Medulla oblongata (tissue), 1 donor: ENCODE results near the gene NR1H4.
"Not testable (repeated sequence)": the region's sequence is repeated elsewhere in the genome, so short reads cannot be mapped to it uniquely, and the experiment has no call there.

Experiments
- DNase-seq: peaks from one replicate; pipeline ENCODE4 v3.0.0-alpha.2; 2015; ENCODE audit errors: extremely low spot score

NR1H4 gene

DNA sequence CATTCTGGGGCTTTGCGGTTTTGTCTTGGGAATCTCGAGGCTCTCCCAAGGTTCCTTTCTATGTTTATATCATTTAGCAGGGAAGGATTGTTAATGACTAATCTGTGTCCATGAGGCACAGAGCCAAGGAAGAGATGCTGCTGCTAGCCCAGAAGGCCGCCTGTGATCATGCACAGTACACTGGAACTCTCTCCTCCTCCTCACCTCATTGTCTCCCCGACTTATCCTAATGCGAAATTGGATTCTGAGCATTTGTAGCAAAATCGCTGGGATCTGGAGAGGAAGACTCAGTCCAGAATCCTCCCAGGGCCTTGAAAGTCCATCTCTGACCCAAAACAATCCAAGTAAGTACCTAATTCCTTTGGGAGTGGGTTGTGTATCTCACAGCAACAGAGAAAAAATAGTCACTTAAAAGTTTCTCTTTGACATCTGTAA, at the start of gene NR1H4:
Gene NR1H4 (plus strand): TSS at position 151 of the 435 bp plus-strand sequence. CDS start 19,458 bp downstream, outside the sequence.
- no peak for DNase-seq

DNA sequence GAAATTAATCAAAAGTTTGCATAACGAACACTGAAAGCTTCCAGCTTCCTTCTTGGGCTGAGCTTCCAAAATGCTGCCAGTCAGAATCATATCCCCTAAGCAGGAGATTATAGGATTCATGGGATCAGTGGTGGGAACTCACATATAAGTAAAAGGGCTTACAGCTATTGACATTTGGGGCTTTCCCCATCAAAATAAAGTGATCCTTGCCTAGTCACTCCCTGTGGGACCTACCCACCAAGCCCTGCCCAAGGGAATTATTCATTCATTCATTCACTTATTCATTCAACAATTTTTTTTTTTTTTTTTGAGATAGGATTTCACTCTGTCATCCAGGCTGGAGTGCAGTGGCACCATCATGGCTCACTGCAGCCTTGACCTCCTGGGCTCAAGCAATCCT, 47.5 kb upstream of the NR1H4 start:
- no peak for DNase-seq

DNA sequence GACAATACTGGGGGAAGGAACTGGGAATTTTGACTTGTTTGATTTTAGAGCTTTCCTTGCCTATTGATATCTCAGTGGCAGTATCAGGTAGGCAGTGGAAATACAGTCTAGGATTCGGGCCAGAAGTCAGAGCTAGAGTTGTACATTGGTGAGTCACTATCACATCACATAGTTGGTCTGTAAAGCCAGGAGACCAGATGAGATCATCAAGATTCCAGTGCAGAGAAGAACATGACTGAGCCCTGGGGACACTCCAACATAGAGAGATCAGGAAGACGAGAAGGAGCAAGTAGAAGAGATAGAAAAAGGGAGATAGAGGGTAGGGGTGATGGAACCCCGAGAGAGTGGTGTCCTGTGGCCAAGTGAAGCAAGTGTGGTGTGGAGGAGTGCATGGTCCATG, 46.6 kb upstream of the NR1H4 start:
- DNase-seq: no peak

DNA sequence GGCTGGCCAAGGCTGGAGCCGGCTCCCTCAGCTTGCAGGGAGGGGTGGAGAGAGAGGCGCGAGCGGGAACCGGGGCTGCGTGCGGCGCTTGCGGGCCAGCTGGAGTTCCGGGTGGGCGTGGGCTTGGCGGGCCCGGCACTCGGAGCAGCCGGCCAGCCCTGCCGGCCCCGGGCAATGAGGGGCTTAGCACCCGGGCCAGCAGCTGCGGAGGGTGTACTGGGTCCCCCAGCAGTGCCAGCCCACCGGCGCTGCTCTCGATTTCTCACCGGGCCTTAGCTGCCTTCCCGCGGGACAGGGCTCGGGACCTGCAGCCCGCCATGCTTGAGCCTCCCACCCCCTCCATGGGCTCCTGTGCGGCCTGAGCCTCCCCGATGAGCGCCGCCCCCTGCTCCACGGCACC, 43.4 kb upstream of the NR1H4 start:
- DNase-seq: not testable (repeated sequence)

DNA sequence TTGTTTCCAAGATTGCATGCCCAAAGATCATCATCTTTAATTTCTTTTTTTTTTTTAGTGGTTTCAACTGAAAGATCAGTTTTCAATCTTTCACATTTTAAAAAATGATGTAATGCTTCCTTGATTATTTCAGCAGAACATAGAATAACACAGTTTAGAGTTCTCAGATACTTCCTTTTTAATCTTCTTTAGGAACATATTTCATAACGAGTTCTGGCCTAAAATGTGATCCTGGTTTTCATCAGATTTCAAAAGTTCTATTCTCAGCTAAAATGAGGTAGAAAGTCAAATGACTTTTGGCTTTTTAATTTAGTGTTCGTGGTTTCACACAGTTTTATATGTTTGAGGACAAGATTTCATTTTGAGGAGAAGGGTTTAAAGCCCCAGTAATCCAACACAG, 40.0 kb upstream of the NR1H4 start:
- no peak for DNase-seq

DNA sequence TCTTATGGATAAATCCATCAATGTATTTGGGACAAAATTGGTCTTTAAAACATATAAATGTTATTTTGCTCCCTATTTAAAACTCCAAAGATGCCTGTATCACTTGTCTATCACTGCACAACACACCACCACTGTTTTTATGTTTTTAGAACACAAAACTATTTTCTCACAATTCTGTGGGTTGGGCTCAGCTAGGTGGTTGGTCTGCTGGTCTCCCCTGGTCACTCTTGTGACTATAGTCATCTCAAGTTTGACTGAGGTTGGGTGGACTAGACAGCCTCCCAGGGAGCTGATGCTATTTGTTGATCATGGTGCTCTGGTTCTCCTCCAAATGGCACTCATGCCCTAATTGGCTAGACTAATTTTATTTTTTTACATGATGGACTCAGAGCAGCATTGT, 39.5 kb upstream of the NR1H4 start:
- no peak for DNase-seq

DNA sequence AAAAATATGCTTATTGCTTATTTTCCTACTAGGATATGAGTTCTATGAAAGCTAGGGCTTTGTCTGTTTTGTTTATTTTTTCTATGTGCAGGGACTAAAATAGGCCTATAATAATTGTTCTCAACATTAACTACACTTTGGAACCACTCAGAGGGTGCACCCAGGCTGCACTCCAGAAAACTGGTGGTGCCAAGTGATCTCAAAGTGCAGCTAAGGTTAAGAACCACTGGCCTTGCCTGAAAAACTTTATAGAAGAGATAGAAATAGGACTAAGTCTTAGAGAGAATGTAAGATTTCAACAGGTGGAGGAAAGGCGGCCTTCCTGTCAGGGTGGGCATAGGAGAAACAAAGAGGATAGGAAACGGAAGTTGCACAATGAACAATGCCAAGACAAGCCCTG, 37.7 kb upstream of the NR1H4 start:
- no peak for DNase-seq

DNA sequence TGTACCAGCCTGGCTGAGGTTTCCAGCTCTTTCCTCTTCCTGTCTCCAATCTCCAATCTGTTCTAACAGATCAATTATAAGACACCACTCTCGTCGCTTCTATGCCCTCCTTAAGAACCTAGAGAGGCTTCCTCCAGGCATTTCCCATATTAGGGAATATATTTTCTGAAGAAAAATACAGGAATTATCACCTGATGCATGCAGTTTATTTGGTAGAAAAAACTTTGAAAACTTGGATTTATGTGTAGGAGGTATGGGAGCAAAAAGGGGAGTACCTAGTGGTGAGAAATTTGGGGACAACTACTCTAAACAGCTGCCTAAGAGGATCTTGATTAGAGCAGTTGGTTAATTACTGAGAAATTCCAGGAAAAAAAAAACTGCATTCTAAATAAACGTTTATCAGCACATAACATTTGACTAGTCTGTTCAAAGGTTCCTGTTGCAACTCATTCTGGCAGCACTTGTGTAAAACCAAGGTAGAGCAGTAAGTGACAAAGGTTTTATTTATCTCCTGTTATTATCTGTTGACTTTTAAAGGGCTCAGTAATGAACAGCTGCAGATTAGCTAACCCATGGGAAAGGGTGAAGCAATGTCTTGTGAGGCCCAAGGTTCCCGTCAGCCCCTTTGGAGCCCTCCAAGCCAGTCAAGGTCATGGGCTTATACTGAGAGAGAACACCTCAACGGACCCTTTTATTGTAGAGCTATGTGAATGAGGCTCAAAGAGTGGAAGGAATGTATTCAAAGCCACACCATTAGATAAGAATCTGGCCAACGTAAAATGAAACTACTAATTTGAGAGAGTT, 36.4 kb upstream of the NR1H4 start:
- DNase-seq: no peak

DNA sequence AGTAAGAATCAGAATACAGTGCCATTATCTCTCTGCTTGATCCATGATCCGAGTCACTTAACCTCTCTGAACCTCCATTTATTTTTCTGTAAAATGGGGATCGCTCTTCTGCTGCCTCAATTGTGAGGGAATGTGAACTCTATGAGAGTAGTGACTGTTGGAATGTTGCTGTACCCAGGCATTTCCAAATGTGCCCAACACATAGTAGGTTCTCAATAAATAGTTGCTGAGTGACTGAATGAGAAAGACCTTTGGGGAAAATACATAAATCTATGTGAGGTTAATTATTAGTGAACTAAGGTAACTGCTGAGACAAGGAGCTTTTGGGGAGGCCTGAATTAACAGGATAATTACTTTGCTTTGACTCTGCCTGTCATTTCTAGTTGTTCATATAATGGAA, 33.9 kb upstream of the NR1H4 start:
- DNase-seq: no peak

DNA sequence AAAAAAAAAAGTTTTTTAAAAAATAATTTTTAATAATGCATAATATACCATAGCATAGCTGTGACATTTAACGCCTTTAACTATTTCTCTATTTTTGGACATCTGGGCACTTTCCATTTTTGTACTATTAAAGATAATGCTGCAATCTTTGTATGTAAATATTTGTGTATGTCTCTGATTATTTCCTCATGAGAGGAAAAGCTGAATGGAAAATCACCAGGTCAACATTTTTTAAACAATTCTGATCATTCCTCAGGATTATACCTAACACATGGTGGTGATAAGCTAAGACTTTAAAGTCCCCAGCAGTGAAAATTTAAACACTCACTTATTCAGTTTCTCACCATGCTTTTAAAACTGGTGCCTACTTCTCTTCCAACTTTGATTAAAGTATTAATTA, 31.3 kb upstream of the NR1H4 start:
- DNase-seq: no peak

DNA sequence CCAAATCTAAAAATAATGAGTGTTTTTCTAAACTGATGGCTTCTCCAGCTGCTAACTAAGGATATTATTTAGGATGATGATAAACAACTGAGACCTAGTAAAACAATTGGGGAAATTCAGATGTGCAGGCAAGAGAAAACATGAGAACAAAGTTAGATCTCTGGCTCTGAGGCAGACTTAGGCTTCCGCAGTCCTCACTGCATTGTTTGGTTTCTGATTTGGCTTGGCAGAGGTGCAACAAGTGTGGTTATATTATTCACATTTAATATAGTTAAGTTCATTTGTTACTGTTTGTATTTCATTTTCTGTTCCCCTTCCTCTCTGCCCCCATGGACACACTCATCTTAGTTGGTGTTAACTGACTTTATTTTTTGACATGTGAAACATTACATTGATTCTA, 30.2 kb upstream of the NR1H4 start:
- no peak for DNase-seq

DNA sequence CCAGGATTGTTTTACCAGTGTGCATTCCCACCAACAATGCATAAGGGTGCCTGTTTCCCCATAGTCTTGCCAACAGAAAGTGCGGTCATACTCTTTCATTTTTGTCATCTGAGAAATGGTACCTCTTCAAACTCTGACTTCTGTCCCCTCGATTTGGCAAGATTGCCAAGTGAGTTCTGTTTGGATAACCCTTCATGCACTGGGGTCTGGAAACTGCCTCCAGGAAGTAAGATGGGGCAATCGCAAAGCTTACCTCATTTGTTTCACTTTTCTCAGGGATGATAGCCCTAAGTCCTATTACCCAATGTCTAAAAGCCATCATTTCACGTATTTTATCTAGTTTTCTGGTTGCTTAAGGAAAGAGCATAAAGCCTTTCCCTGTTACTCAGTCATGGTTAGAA, 28.6 kb upstream of the NR1H4 start:
- DNase-seq: no peak

DNA sequence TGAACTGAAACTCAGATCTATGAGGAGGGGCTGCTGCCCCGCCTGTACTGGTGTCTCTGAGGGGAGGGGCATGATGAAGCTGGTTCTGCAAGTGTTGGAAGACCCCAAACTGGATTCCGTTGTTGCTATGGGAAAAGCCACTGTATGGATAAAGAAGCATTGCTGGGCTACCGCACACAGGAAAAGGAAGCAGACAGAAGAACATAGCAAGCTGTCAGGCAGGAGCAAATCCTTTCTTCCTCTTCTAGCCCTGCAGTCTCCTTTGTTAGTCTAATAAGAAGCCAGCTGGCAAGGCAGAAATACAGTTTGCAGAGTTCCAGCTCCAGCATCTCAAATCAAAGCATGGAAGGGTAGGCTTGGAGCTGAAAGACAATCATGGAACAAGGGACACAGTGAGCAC, 26.3 kb upstream of the NR1H4 start:
- peak; percentile 9 for DNase-seq

DNA sequence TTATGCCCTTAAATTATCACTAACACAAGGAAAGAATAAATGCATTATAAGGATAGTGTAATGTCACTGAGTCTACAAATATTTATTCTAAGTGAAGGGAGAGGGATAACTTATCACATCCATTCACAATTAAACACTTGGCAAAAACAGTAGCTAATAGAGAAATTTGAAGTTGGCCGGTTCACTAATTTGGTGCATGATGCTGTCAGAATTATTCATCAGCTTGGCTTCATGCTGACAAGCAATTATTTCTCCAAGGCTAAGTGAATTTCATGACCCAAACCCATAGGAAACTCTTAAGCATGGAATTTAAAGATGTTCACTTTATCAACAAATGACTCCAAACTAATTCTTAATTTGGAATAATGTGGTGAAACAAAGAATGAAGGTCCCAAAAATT, 25.0 kb upstream of the NR1H4 start:
- DNase-seq: no peak

DNA sequence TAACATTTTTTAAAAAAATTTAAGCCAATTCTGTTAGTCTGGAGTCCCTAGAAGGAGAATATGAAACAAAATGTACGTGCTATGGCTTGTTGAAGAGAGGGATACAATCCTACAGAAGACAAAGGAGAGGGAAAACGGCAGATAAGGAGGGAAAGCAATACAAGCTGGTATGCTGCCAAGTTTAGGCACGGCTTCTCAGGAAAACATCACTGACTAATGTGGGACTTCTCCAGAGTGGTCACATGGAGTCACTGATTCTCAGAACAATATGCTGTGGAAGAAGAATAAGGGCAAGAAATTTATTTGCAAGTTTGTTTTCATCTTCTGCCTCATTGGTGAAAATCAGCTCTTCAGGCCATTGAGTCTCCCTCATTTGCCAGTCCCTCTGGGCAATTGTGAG, 22.9 kb upstream of the NR1H4 start:
- no peak for DNase-seq

DNA sequence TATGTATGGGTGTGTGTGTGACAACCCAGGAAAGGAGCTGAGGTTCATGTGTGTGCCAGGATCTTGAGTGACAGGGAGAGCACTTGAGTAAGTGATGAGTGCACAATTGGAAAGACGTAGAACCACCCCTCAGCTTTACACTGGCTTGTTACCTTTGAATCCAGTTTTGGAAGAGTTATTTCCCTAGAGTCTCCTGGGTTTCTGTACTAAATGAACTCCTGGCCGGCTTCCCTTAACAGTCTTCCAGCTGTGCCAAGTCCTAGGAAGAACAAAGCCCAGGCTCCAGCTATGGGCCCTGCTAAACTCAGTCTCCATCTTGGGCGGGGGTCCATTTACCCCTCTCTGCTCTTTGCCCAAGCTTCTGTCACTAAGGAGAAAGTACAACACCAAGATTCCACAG, 19.7 kb upstream of the NR1H4 start:
- DNase-seq: peak; percentile 17

DNA sequence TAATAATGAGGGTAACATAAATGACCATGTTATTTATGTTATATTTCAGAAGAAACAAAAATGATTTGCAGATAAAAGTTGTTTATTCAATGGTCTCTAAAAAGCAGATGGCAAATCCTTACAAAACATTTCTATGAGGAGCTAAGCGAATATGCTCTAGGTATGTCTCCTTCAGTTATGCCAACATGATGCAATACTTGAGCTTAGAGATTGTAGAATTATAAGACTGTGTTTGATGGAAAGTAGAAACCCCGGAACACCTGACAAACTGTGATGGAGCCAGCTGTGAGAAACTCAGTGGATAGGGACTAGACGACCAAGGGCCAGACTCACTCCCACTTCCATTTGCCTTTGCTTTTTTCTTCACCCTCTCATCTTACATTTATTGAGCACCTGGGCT, 17.8 kb upstream of the NR1H4 start:
- no peak for DNase-seq

DNA sequence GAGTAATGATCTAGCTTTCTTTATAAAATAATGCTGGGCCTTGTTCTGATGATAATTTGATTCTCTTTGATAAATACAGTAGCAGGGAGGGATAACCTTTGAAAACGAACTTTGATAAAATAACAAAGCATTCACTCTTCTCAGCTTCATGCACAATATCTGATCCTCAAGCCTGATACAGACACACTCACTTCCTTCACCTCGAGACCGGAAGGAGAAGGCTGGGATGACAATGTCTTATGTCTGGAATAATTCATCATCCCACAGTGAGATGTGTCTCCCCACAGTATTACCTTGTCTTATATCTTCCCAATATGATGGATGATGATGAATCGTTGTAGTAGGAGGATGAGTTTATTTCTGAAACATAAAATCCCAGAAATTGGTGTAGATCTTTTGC, 15.5 kb upstream of the NR1H4 start:
- DNase-seq: no peak

DNA sequence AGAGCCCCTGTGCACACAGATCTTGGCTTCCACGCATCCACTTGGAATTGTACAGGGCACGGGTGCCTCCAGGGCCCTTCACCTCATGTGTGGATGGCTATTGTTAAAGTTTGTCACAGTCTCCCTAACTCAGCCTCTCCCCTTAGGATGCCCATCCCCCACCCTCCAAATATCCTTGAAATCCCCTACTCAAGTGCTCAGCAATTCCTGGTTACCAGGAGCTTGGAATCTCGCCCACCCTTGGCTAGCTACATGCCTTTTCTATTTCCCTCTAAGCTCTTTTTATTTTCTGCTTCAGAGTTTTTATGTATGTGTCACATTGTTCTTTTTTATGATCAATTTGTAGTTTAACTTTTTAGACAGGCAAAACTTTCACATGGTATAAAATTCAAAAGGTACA, 13.0 kb upstream of the NR1H4 start:
- no peak for DNase-seq

DNA sequence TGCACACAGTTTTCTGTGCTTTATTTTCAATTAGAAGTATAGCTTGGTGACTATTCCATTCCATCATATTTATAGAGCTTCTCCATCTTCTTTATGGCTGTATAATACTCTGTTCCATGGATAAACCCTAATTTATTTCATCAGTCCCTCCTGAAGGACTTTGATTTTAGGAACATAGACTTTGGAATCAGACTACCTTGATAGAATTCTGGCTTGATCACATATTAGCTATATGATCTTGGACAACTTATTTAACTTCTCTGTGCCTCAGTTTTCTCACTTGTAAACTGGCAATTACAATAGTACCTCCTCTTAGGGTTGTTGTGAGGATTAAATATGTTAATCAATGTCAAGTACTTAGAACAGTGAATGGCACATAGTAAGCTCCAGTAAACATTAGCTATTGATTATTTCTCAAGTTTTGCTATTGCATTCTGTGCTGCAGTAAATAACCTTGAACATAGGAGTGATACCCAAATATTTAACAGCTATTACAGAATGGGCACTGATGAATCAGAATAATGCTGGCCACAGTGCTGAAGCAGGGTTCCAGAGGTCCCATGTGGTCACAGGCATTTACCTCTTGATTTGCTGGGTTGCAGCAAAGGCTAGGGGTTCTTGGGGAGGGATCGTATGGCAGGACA, 12.2 kb upstream of the NR1H4 start:
- DNase-seq: no peak

DNA sequence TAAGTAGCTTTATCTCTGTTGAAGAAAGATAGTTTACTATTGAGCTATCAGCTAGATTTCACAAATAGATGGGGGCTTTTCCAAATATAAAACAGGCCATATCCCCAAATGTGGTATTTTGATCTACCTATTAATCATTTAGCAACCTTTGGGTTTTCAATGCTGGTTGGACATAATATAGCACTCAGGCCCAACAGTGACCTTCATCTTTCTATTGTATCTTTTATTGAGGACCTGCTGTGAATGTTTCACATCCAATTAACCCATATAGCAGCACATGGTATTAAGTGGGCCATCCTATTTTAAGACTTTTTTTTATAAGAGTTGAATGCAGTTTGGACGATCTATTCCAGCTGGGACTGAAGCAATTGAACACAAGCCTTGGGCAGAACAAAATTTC, 10.0 kb upstream of the NR1H4 start:
- no peak for DNase-seq

DNA sequence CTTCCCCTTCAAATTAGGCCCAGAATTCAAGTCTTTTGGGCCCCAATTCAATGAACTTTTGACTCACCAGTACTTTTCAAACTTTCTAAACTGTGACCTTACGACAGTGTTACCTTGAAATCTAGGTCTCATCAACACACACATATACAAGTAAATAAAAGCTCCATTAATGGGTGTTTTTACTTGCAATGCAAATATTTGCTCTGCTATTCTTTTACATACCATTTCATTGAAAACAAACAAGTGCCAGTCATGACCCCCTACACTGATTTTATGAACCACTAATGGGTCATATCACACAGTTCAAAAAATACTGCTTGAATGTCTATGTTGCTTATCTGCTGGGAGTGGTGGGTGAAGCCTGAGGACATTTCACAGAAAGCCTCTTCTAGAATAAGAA, 9.1 kb upstream of the NR1H4 start:
- DNase-seq: no peak

DNA sequence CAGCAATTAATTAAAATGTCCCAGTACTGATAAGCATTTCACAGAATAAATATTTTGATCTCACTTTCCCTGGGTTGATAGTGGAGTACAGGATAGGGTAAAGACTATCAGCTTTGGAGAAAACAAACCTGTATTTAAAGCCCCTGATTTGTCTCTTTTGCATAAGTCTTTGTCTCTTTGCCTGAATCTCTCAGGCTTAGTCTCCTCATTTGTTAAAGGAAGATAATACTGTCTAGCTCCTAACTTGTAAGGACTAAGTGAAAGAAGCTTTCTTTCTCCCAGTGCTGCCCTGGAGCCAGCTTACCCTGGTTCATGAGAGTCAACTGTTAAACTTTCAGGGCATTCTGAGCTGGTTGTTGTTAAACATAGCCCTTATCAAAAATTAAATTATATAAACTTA, 5.5 kb upstream of the NR1H4 start:
- no peak for DNase-seq

DNA sequence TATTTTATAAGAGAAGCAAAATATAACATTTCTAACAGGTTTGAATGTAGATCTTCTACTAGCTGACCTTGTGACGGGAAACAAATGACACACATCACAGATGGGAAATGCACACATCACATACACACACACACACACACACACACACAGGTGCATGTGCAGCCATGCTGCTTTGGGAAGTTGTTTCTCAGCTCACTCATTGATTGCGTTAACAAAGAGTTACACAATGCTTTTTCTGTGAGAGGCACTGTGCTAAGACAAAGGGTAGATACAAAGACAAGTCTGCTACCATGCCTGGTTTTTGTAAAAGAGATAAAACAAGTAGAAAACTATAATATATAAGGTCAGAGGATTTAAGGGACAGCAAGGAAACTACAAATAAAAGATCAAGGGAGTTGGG, 1.3 kb upstream of the NR1H4 start:
- no peak for DNase-seq
